ENCODE results near the gene EXOC4. TPM values are rescaled to one million over a fixed set of nuclear protein-coding genes. Genes with fewer than 3 reads are reported as not detected.

EXOC4 gene
- total and polyA plus RNA-seq, 2 donors (not counting 3 experiments of a cell fraction or from before 2014, with no cell fraction given): 20.3 to 73.1 TPM

DNA sequence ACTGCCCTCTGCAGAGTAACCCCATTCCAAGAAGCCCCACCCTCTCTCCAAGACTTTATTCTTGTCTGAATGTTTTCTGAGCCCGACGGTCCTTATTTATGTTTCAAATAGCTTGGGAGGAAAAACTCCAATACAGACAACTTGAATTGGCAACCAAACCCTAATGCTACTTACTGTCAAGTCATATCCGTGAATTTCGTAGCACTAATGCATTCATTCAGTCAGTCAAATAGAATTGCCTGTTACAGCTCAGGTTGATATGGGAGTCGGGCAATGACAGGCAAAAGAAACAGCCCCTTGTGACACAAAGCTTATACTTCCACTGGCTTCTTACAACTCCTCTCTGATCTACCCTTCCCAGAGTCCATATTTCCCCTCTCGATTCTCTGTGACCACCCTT, 815.8 kb downstream of the EXOC4 start:
- no TSS peak for BruUV-seq (replicated peaks)
- Histone ChIP-seq H3K4me3 (replicated peaks in 1 of 3; ENCODE audit: insufficient read depth in 1 of 3, low read depth in 1 of 3, low read length in 3 of 3) (no peak overlapping the region), H3K4me2 (ENCODE audit: insufficient read depth, low read length) (no peak overlapping the region), H3K4me1 (ENCODE audit: control insufficient read depth, extremely low read depth, insufficient read depth, low read length) (no peaks in the 10 kb centered on the region), H3K27me3 (ENCODE audit: control insufficient read depth in 2 of 2, insufficient read depth in 2 of 2, low read length in 2 of 2) (no peaks in the 10 kb centered on the region), H3K36me3 (ENCODE audit: control insufficient read depth in 2 of 2, extremely low read depth in 1 of 2, insufficient read depth in 2 of 2, low read length in 2 of 2) (no peaks in the 10 kb centered on the region), H3K27ac (ENCODE audit: insufficient read depth, low read depth, low read length) (no peak overlapping the region), H3K9me1 (replicated peaks; ENCODE audit: control insufficient read depth, extremely low read depth, insufficient read depth, low read length) (no peaks in the 10 kb centered on the region), H2AFZ (ENCODE audit: low read depth, low read length) (no peak overlapping the region), H3K79me2 (ENCODE audit: control insufficient read depth, insufficient read depth, low read length) (no peaks in the 10 kb centered on the region), H3K9ac (replicated peaks; ENCODE audit: extremely low read depth, insufficient read depth, low read length) (no peak overlapping the region), H3K9me3 (replicated peaks; ENCODE audit: control insufficient read depth, insufficient read depth, low read length) (no peaks in the 10 kb centered on the region), H4K20me1 (replicated peaks; ENCODE audit: control insufficient read depth, extremely low read depth, insufficient read depth, low read length) (no peaks in the 10 kb centered on the region)
- dilution Hi-C loops (cut with MboI; ENCODE audit: extremely low pct_ligation_motif_present, low sequenced_read_pairs): no loop called here
- no peak for TF ChIP-seq POLR2A (IDR thresholded peaks at IDR 0.05; ENCODE audit: low read depth, low read length)
- no peak for TF ChIP-seq FOS (IDR thresholded peaks at IDR 0.05; ENCODE audit: borderline replicate concordance, insufficient read depth, low read length)
- no peak for TF ChIP-seq JUN (IDR thresholded peaks at IDR 0.05; ENCODE audit: borderline replicate concordance, insufficient read depth, insufficient read length, low read depth)
- TF ChIP-seq EZH2 (IDR thresholded peaks at IDR 0.05; ENCODE audit: borderline replicate concordance, low read depth, low read length, severe bottlenecking): no peak
- TF ChIP-seq MYC (IDR thresholded peaks at IDR 0.05; ENCODE audit: low read depth, low read length): no peak
- TF ChIP-seq MAX (IDR thresholded peaks at IDR 0.05; ENCODE audit: insufficient read depth, insufficient read length): no peak
- no peak for TF ChIP-seq POLR2AphosphoS5 (IDR thresholded peaks at IDR 0.05; ENCODE audit: insufficient read depth, low read depth, low read length)
- no peak for TF ChIP-seq GATA2 (IDR thresholded peaks at IDR 0.05; ENCODE audit: insufficient read depth, insufficient read length, low read depth, low read length)
- TF ChIP-seq CTCF (IDR thresholded peaks at IDR 0.05; ENCODE audit: extremely low read depth in 1 of 2, insufficient read depth in 1 of 2, low read depth in 1 of 2, low read length in 2 of 2): no peak
- FAIRE-seq (no peak), DNase-seq (ENCODE audit: low read depth, low spot score) (no peak)
- CTCF ChIA-PET: interaction anchor here (1.0 kb wide), 1 partner anchor 73 kb away, joined by 3 read pairs; no protein-coding TSS in a partner anchor
- intact Hi-C loops (cut with micrococcal nuclease): no loop called here
- POLR2A ChIA-PET: no interaction called here
